PC-9 (cell line): ENCODE measurements around the gene NEB. TPM values are rescaled to one million over a fixed set of nuclear protein-coding genes. Genes with fewer than 3 reads are reported as not detected.

Experiments
- BruUV-seq: library from RNA; stranded (reverse); fragments of 400-500 nt; replicated peaks from 2 replicates; lab custom pipeline; 2021; lab: Mats Ljungman, UMichigan
- CTCF ChIA-PET: fragments of 300-600 bp; sonication (Branson Sonifier 250); formaldehyde crosslinking; loops from one replicate; lab custom pipeline; 2022; ENCODE audit warnings: antibody characterized with exemption; lab: Charles Lee
- POLR2A ChIA-PET: fragments of 300-600 bp; sonication (Branson Sonifier 250); formaldehyde crosslinking; loops from one replicate; lab custom pipeline; 2022; ENCODE audit warnings: antibody characterized with exemption; ENCODE audit not compliant: unreplicated experiment; lab: Charles Lee
- DNase-seq, 2 experiments: peaks; one replicate each; pipeline versions ENCODE4 v3.0.0 to v3.0.0-alpha.2; 2015 to 2022; ENCODE audit warnings: mixed read lengths in 1 of 2
- H2AFZ ChIP-seq: fragments of 200-600 bp; sonication (generic); 2 replicates; pipeline ENCODE4 v1.8.1; 2017; ENCODE audit warnings: antibody characterized with exemption
- H3F3A ChIP-seq: fragments of 200-600 bp; sonication (generic); 2 replicates; pipeline ENCODE4 v1.8.1; 2017; ENCODE audit warnings: antibody characterized with exemption, mild to moderate bottlenecking, low read depth; ENCODE audit not compliant: insufficient read depth
- H3K27ac ChIP-seq: fragments of 200-600 bp; sonication (generic); 2 replicates; pipeline ENCODE4 v1.6.1; 2016; ENCODE audit warnings: mixed run types
- H3K27me3 ChIP-seq: fragments of 200-600 bp; sonication (generic); 2 replicates; pipeline ENCODE4 v1.6.1; 2016; ENCODE audit warnings: low read depth, mixed run types; ENCODE audit not compliant: insufficient read depth
- H3K36me3 ChIP-seq: fragments of 200-600 bp; sonication (generic); 2 replicates; pipeline ENCODE4 v1.6.1; 2016; ENCODE audit warnings: low read depth, mixed run types
- H3K4me1 ChIP-seq: fragments of 200-600 bp; sonication (generic); replicated peaks from 2 replicates; pipeline ENCODE4 v1.6.1; 2016; ENCODE audit warnings: mixed run types; ENCODE audit not compliant: insufficient read depth
- H3K4me2 ChIP-seq: fragments of 200-600 bp; sonication (generic); 2 replicates; pipeline ENCODE4 v1.6.1; 2017; ENCODE audit warnings: mixed run types
- H3K4me3 ChIP-seq: fragments of 200-600 bp; sonication (generic); 2 replicates; pipeline ENCODE4 v1.6.1; 2016; ENCODE audit warnings: mixed run types
- H3K79me2 ChIP-seq: fragments of 200-600 bp; sonication (generic); 2 replicates; pipeline ENCODE4 v1.6.1; 2017; ENCODE audit warnings: low read depth, mixed run types
- H3K9me2 ChIP-seq: fragments of 200-600 bp; sonication (generic); 2 replicates; pipeline ENCODE4 v1.8.1; 2017; ENCODE audit warnings: mild to moderate bottlenecking; ENCODE audit not compliant: insufficient read depth
- H3K9me3 ChIP-seq: fragments of 200-600 bp; sonication (generic); 2 replicates; pipeline ENCODE4 v1.8.1; 2016; ENCODE audit warnings: low read depth; ENCODE audit not compliant: insufficient read depth
- H4K20me1 ChIP-seq: fragments of 200-600 bp; sonication (generic); 2 replicates; pipeline ENCODE4 v1.8.1; 2017; ENCODE audit not compliant: insufficient read depth
- EZH2 ChIP-seq: fragments of 200-600 bp; sonication (generic); IDR thresholded peaks from 2 replicates; pipeline ENCODE4 v1.8.0; 2017; ENCODE audit warnings: antibody characterized with exemption, low read depth
- intact Hi-C: fragments of 100-400 bp; cut with micrococcal nuclease; formaldehyde crosslinking; loops from one replicate; pipeline ENCODE4 v1.10.0; 2022; ENCODE audit not compliant: unreplicated experiment
- total RNA-seq: library from RNA; stranded (reverse); gene quantifications from 2 replicates; pipeline ENCODE4 v1.2.3, GENCODE V29; 2021
- TF ChIP-seq, protein P1 (sequence below): fragments of 200-600 bp; sonication (generic); conservative IDR thresholded peaks from 2 replicates; pipeline ENCODE4 v1.6.1; 2017; ENCODE audit warnings: mixed run types, antibody characterized with exemption, mild to moderate bottlenecking, moderate library complexity

The NEB gene
- total RNA-seq, 1 experiment from 2014 or later = 0.15 TPM

DNA sequence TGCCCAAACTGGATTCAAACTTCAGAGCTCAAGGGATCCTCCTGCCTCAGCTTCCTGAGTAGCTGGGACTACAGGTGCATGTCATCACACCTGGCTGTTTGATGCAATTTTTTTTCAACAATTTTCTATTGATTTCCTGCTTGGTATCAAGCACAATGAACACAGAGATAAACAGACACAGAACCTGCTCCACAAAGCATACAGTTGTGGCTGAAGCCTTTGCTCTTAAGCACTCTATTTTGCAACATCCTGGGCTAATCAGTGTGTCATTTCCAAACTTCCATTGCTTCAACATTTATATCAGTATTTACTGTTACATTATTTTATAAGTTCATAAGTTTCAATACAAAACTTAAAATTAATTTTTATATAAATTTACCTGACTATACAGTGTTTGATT is 79.4 kb downstream of the NEB start:
- intact Hi-C loops = no loop called here
- no peak for DNase-seq
- ChIA-PET CTCF (no interaction called here), POLR2A (no interaction called here)
- no peaks in the 10 kb centered on the region for H3K9me3 ChIP-seq
- H3K4me3 ChIP-seq = no peak overlapping the region
- no peaks in the 10 kb centered on the region for H3K9me2 ChIP-seq
- no peaks in the 10 kb centered on the region for H3K4me1 ChIP-seq
- H3K36me3 ChIP-seq = no peaks in the 10 kb centered on the region
- no peak overlapping the region for H2AFZ ChIP-seq
- no peaks in the 10 kb centered on the region for H3F3A ChIP-seq
- no peaks in the 10 kb centered on the region for H3K79me2 ChIP-seq
- no peaks in the 10 kb centered on the region for H3K27me3 ChIP-seq
- no peak overlapping the region for H3K4me2 ChIP-seq
- no TSS peak for BruUV-seq
- no peaks in the 10 kb centered on the region for H4K20me1 ChIP-seq
- no peak overlapping the region for H3K27ac ChIP-seq
- no peak for TF ChIP-seq EZH2
- TF ChIP-seq, protein P1, sequence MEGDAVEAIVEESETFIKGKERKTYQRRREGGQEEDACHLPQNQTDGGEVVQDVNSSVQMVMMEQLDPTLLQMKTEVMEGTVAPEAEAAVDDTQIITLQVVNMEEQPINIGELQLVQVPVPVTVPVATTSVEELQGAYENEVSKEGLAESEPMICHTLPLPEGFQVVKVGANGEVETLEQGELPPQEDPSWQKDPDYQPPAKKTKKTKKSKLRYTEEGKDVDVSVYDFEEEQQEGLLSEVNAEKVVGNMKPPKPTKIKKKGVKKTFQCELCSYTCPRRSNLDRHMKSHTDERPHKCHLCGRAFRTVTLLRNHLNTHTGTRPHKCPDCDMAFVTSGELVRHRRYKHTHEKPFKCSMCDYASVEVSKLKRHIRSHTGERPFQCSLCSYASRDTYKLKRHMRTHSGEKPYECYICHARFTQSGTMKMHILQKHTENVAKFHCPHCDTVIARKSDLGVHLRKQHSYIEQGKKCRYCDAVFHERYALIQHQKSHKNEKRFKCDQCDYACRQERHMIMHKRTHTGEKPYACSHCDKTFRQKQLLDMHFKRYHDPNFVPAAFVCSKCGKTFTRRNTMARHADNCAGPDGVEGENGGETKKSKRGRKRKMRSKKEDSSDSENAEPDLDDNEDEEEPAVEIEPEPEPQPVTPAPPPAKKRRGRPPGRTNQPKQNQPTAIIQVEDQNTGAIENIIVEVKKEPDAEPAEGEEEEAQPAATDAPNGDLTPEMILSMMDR = no peak

DNA sequence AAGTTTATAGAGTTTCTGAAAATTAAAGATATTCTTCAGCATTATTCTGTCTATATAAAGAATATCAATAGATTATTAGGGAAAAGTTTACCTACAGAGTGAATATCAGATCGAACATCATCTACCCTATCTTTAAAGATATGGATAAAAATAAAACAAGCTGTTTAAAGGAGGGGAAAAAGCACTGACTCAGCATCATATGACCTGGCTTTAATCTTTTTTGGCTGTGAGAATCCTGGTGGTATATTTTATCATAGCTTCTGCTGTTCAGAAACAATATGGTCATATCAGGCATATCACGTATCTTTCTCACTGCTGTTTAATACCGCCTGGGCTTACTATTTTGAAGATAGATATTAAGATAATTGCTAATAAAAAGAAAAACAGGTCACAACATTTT is 80.2 kb downstream of the NEB start:
- CTCF ChIA-PET = no interaction called here
- Histone ChIP-seq H3K4me3 (no peak overlapping the region), H3K27me3 (no peaks in the 10 kb centered on the region), H3F3A (no peaks in the 10 kb centered on the region), H3K27ac (no peak overlapping the region), H4K20me1 (no peaks in the 10 kb centered on the region), H3K9me2 (no peaks in the 10 kb centered on the region), H2AFZ (no peak overlapping the region), H3K4me2 (no peak overlapping the region), H3K9me3 (no peaks in the 10 kb centered on the region), H3K36me3 (no peaks in the 10 kb centered on the region), H3K79me2 (no peaks in the 10 kb centered on the region), H3K4me1 (no peaks in the 10 kb centered on the region)
- BruUV-seq = no TSS peak
- no peak for TF ChIP-seq EZH2
- TF ChIP-seq, protein P1 = no peak
- POLR2A ChIA-PET = no interaction called here
- no peak for DNase-seq
- intact Hi-C loops = no loop called here

DNA sequence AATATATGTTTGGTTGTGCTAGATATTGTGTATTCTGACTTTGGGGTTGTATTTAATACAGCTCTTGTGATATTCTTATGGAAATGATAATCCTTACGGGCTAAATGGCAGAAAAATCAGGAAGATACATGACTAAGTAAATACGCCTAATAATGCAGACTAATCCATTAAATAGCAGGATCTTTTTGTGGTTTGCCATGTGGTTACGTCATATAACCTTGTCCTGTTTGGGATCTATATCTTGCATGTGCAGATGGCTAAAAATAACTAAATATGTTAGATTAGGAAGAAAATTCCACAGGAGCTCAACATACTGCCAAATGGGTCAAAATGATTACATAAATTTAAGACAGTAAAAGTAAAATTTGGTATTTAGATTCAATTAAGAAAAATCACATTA is 83.0 kb downstream of the NEB start:
- no peaks in the 10 kb centered on the region for H4K20me1 ChIP-seq
- ChIA-PET CTCF (no interaction called here), POLR2A (no interaction called here)

More for the DNA sequence above, 83.0 kb downstream of the NEB start:
- Histone ChIP-seq H3K36me3 (no peaks in the 10 kb centered on the region), H3K79me2 (no peaks in the 10 kb centered on the region), H3K4me1 (no peaks in the 10 kb centered on the region), H3K27me3 (no peaks in the 10 kb centered on the region), H2AFZ (no peak overlapping the region), H3K9me2 (no peaks in the 10 kb centered on the region), H3K9me3 (no peaks in the 10 kb centered on the region), H3K4me2 (no peak overlapping the region), H3F3A (no peaks in the 10 kb centered on the region), H3K27ac (no peak overlapping the region), H3K4me3 (no peak overlapping the region)
- BruUV-seq = no TSS peak
- TF ChIP-seq, protein P1 = no peak
- no peak for TF ChIP-seq EZH2
- DNase-seq = no peak
- intact Hi-C loops = no loop called here
